Endothelial cell of umbilical vein (primary cell): ENCODE measurements around the gene ADCY9.

Experiments
- EZH2 ChIP-seq: IDR thresholded peaks from 2 replicates; pipeline ENCODE4 v1.6.1; 2012; ENCODE audit warnings: borderline replicate concordance, low read depth, mild to moderate bottlenecking, moderate library complexity, low read length, inconsistent platforms; ENCODE audit not compliant: severe bottlenecking
- FOS ChIP-seq: IDR thresholded peaks from 2 replicates; pipeline ENCODE4 v1.6.1; 2011; ENCODE audit warnings: mild to moderate bottlenecking, low read length, moderate library complexity, borderline replicate concordance; ENCODE audit not compliant: insufficient read depth
- GATA2 ChIP-seq: IDR thresholded peaks from 2 replicates; pipeline ENCODE4 v1.7.0; 2011; ENCODE audit warnings: low read depth, mild to moderate bottlenecking, moderate library complexity, mixed read lengths, low read length; ENCODE audit not compliant: insufficient read length, insufficient read depth
- JUN ChIP-seq: IDR thresholded peaks from 2 replicates; pipeline ENCODE4 v1.6.1; 2011; ENCODE audit warnings: borderline replicate concordance, low read depth; ENCODE audit not compliant: insufficient read length, insufficient read depth
- MYC ChIP-seq: IDR thresholded peaks from one replicate; pipeline ENCODE4 v1.6.1; 2011; ENCODE audit warnings: mild to moderate bottlenecking, low read depth, low read length
- POLR2A ChIP-seq: IDR thresholded peaks from 2 replicates; pipeline ENCODE4 v1.6.1; 2012; ENCODE audit warnings: low read depth, mild to moderate bottlenecking, control low read depth, low read length
- POLR2AphosphoS5 ChIP-seq: IDR thresholded peaks from 2 replicates; pipeline ENCODE4 v1.6.1; 2012; ENCODE audit warnings: low read depth, mild to moderate bottlenecking, control low read depth, low read length, moderate library complexity; ENCODE audit not compliant: insufficient read depth
- TF ChIP-seq, protein P1 (sequence below), 2 donors: IDR thresholded peaks; 1 replicate in 1 of 2; 2 replicates in 1 of 2; pipeline ENCODE4 v1.5.1; 2011; ENCODE audit warnings: low read length in 2 of 2, mild to moderate bottlenecking in 2 of 2, moderate library complexity in 2 of 2, control low read depth in 1 of 2, inconsistent platforms in 1 of 2, low read depth in 1 of 2; ENCODE audit not compliant: insufficient read depth in 1 of 2; ENCODE audit errors: extremely low read depth in 1 of 2
- TF ChIP-seq, protein P2 (sequence below): IDR thresholded peaks from 2 replicates; pipeline ENCODE4 v1.6.1; 2011; ENCODE audit not compliant: insufficient read depth, insufficient read length

DNA sequence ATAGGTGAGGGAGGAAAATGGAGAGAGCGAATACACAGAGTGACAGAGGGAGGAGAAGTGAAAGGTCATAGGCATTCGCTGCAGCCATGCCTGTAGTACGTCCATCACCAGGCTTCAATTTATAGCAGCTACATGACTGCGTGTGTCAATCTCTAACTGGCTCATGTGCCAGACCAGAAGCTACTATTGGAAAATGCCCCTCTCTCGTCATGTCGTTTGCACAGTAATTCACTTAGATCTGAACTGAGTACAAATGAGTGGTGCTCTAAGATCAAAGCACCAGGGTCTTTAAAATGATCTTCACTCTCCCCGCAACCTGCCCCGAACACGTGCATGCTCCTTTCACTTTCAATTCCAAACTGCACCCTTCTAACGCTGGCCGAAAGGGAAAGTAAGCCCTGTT, 51.3 kb downstream of the ADCY9 start:
- TF ChIP-seq, protein P1, sequence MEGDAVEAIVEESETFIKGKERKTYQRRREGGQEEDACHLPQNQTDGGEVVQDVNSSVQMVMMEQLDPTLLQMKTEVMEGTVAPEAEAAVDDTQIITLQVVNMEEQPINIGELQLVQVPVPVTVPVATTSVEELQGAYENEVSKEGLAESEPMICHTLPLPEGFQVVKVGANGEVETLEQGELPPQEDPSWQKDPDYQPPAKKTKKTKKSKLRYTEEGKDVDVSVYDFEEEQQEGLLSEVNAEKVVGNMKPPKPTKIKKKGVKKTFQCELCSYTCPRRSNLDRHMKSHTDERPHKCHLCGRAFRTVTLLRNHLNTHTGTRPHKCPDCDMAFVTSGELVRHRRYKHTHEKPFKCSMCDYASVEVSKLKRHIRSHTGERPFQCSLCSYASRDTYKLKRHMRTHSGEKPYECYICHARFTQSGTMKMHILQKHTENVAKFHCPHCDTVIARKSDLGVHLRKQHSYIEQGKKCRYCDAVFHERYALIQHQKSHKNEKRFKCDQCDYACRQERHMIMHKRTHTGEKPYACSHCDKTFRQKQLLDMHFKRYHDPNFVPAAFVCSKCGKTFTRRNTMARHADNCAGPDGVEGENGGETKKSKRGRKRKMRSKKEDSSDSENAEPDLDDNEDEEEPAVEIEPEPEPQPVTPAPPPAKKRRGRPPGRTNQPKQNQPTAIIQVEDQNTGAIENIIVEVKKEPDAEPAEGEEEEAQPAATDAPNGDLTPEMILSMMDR (IDR thresholded peaks at IDR 0.05; ENCODE audit: extremely low read depth in 1 of 2, insufficient read depth in 1 of 2, low read depth in 1 of 2, low read length in 2 of 2): no peak
- TF ChIP-seq, protein P2, sequence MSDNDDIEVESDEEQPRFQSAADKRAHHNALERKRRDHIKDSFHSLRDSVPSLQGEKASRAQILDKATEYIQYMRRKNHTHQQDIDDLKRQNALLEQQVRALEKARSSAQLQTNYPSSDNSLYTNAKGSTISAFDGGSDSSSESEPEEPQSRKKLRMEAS: no peak
- TF ChIP-seq POLR2A (no peak), GATA2 (no peak), POLR2AphosphoS5 (no peak), JUN (no peak), MYC (no peak), EZH2 (no peak), FOS (no peak)
